ENCODE measurements around the gene SLC30A7. TPM values are rescaled to one million over a fixed set of nuclear protein-coding genes. Genes with fewer than 3 reads are reported as not detected.
"Not testable (repeated sequence)": the region's sequence is repeated elsewhere in the genome, so short reads cannot be mapped to it uniquely, and the experiment has no call there.

Gene SLC30A7
- total and polyA plus RNA-seq, 8 donors = 1.5 to 65.7 (median 6.2) TPM

- intact Hi-C loops (cut with DNase I; ENCODE audit: low total_unique reads); H3K27me3 ChIP-seq; H3K4me3 ChIP-seq; H3K9me3 ChIP-seq; DNase-seq: not testable (repeated sequence)
- peak overlapping the region in 1 of 5 donors; percentile 38 for H3K27ac ChIP-seq
- peaks cover 14 to 19% (median 16%) of the 10 kb centered on the region in 4 donors for H3K4me1 ChIP-seq
- WGBS, 5 donors = 82 to 91% (median 85%) methylated on average over 7 of the region's 7 CpGs
- H3K36me3 ChIP-seq = peaks cover 0 to 18% (median 13%) of the 10 kb centered on the region in 4 donors
Observed at GRCh38 chr1:100948721-100949405, 53.0 kb downstream of the SLC30A7 start.

DNA sequence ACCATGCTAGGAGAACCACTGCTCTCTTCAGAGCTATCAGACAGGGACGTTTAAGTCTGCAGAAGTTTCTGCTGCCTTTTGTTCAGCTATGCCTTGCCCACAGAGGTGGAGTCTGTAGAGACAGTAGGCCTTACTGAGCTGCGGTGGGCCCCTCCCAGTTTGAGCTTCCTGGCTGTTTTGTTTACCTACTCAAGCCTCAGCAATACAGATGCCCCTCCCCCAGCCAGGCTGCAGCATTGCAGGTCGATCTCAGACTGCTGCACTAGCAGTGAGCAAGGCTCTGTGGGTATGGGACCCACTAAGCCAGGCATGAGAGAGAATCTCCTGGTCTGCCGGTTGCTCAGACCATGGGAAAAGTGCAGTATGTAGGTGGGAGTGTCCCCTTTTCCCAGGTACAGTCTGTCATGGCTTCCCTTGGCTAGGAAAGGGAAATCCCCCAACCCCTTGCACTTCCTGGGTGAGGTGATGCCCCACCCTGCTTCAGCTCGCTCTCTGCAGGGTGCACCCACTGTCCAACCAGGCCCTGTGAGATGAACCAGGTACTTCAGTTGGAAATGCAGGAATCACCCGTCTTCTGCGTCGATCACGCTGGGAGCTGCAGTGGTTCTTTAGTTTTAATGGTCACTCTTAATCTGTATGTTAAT, 53.7 kb downstream of the SLC30A7 start:
- H3K27me3 ChIP-seq; intact Hi-C loops (cut with DNase I; ENCODE audit: low total_unique reads); H3K4me3 ChIP-seq; H3K9me3 ChIP-seq: not testable (repeated sequence)
- 59 to 72% (median 62%) methylated on average over 9 of the region's 9 CpGs for WGBS, 5 donors
- peak in 1 of 3 donors; percentile 28 for TF ChIP-seq POLR2AphosphoS5 (IDR thresholded peaks at IDR 0.05)
- H3K36me3 ChIP-seq = peaks cover 0 to 18% (median 13%) of the 10 kb centered on the region in 4 donors
- H3K4me1 ChIP-seq = peaks cover 14 to 19% (median 16%) of the 10 kb centered on the region in 4 donors
- DNase-seq = peak; percentile 75 to 84
- H3K27ac ChIP-seq = peak overlapping the region in 1 of 5 donors; percentile 38

DNA sequence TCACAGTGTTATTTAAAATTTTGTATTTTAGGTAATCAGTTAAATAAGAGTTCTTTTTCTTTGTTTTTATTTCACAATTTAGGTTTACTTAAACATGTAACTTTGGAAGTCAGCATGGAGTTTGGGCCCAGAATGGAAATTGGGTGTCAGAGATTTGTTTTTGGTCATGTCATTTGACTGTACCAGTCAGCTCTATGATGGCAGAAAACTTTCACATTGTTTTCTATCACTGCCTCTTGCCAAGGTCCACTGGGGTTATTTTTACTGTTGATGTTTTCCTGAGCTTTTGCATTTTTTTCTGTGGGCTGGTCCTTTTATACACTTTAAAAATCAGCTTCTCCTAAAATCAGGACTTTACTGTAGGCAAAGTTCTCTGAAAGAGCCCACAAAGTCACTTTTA, 54.4 kb downstream of the SLC30A7 start:
- peaks cover 0 to 18% (median 13%) of the 10 kb centered on the region in 4 donors for H3K36me3 ChIP-seq
- H3K27ac ChIP-seq = no peak overlapping the region
- no peak for DNase-seq
- TF ChIP-seq POLR2A (IDR thresholded peaks at IDR 0.05) (no peak), POLR2AphosphoS5 (IDR thresholded peaks at IDR 0.05) (no peak), EP300 (IDR thresholded peaks at IDR 0.05) (no peak), CTCF (IDR thresholded peaks at IDR 0.05) (no peak)
- no peaks in the 10 kb centered on the region for H3K9me3 ChIP-seq
- H3K4me1 ChIP-seq = peaks cover 14 to 19% (median 16%) of the 10 kb centered on the region in 4 donors
- intact Hi-C loops (cut with DNase I; ENCODE audit: low total_unique reads) = no loop called here
- no peaks in the 10 kb centered on the region for H3K27me3 ChIP-seq
- no peak overlapping the region for H3K4me3 ChIP-seq

DNA sequence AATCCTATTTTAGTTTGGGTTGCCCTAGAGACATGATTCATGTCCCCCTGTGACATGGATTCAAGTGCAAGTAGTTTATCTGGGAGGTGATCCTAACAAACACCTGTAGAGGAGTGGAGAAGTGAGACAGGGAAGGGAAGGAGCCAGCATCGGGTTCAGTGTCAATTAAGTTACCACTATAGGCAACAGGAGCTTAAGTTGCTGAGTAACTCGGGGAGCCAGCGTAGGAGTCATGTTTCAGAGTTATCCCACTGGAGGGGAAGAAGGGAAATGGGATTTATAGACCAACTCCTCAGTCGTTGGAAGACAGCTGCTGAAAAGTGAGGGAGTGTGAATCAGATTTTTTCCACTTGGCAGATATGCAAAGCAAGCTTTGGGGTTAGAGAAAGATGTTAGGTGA, 54.9 kb downstream of the SLC30A7 start:
- Histone ChIP-seq H3K36me3 (peaks cover 0 to 18% (median 13%) of the 10 kb centered on the region in 4 donors), H3K27me3 (no peaks in the 10 kb centered on the region), H3K9me3 (no peaks in the 10 kb centered on the region), H3K4me3 (no peak overlapping the region), H3K27ac (no peak overlapping the region), H3K4me1 (peaks cover 14 to 19% (median 16%) of the 10 kb centered on the region in 4 donors)
- intact Hi-C loops (cut with DNase I; ENCODE audit: low total_unique reads) = no loop called here
- peak in 1 of 2 donors; percentile 15 for DNase-seq
- 47 to 66% (median 59%) methylated on average over 4 of the region's 4 CpGs for WGBS, 5 donors
- TF ChIP-seq EP300 (IDR thresholded peaks at IDR 0.05) = no peak
- no peak for TF ChIP-seq POLR2AphosphoS5 (IDR thresholded peaks at IDR 0.05)
- no peak for TF ChIP-seq POLR2A (IDR thresholded peaks at IDR 0.05)
- TF ChIP-seq CTCF (IDR thresholded peaks at IDR 0.05) = no peak

DNA sequence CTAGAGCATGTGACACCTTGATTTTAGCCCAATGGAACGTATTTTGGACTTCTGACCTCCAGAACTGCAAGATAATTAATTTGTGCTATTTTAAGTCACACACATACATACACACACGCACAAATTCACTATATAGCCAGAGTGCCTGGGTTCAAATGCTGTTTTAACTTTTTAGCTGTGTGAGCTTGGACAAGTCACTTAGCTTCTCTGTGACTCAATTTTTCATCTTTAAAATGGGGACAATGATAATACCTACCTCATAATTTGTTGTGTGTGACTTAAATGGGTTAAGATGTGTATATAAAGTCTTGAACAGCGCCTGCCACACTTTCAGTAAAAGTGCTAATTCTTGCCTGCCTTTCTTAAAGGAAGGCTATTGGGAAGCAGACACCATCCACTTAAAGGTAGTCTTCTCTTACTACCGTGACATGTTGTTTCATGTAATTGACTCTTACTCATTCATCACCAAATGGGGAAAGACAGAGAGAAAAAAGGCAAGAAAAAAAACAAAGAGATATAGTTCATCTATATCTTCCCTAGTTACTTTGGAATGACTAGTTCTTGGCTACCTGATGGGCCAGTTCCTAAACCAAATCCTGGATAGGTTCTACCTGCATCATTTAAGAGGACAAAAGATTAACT, 56.3 kb downstream of the SLC30A7 start:
- Histone ChIP-seq H3K36me3 (peaks cover 0 to 18% (median 13%) of the 10 kb centered on the region in 4 donors), H3K4me3 (no peak overlapping the region), H3K27me3 (no peaks in the 10 kb centered on the region), H3K27ac (no peak overlapping the region), H3K9me3 (no peaks in the 10 kb centered on the region), H3K4me1 (peaks cover 14 to 19% (median 16%) of the 10 kb centered on the region in 4 donors)
- no peak for DNase-seq
- WGBS, 5 donors = 92 to 100% (median 98%) methylated on average over 4 of the region's 4 CpGs
- intact Hi-C loops (cut with DNase I; ENCODE audit: low total_unique reads) = no loop called here
- TF ChIP-seq CTCF (IDR thresholded peaks at IDR 0.05) = no peak
- no peak for TF ChIP-seq POLR2A (IDR thresholded peaks at IDR 0.05)
- no peak for TF ChIP-seq EP300 (IDR thresholded peaks at IDR 0.05)
- no peak for TF ChIP-seq POLR2AphosphoS5 (IDR thresholded peaks at IDR 0.05)

DNA sequence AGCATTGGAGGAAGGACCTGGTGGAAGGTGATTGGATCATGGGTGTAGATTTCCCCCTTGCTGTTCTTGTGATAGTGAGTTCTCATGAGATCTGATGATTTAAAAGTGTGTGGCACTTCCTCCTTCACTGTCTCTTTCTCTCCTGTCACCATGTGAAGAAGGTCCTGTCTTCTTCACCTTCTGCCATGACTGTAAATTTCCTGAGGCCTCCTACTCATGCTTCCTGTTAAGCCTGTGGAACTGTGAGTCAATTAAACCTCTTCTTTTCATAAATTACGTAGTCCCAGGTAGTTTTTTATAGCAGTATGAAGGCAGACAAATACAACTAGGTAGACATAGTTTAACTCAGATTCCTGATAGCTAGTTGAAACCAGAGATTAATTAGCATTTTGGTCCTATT, 57.1 kb downstream of the SLC30A7 start:
- intact Hi-C loops (cut with DNase I; ENCODE audit: low total_unique reads); H3K27ac ChIP-seq; DNase-seq; H3K27me3 ChIP-seq; H3K4me3 ChIP-seq; H3K9me3 ChIP-seq: not testable (repeated sequence)
- Histone ChIP-seq H3K36me3 (peaks cover 0 to 18% (median 13%) of the 10 kb centered on the region in 4 donors), H3K4me1 (peaks cover 14 to 19% (median 16%) of the 10 kb centered on the region in 4 donors)
- WGBS, 5 donors = 74 to 88% (median 86%) methylated on average over 1 of the region's 1 CpG
